ENCODE data around the gene LTB4R2.
A peak's percentile ranks its signal among the peaks of the same experiment; 100 is the strongest.

The LTB4R2 gene

GRCh38 chr14:24299255-24300191, 10.4 kb upstream of the LTB4R2 start, which contains the start of the genes DHRS1 and NOP9:
DHRS1 (minus strand) TSS chr14:24299780; CDS start chr14:24299106, 674 bp downstream.
NOP9 (plus strand) TSS chr14:24299850; CDS start chr14:24299955, 105 bp downstream.
- DNase-seq (ENCODE audit: low read depth): peak; percentile 84

GRCh38 chr14:24300326-24300980, 9.5 kb upstream of the LTB4R2 start:
- DNase-seq (ENCODE audit: low read depth): no peak

GRCh38 chr14:24304019-24304387, 5.9 kb upstream of the LTB4R2 start:
- DNase-seq (ENCODE audit: low read depth): no peak

- no peak for DNase-seq (ENCODE audit: low read depth)
These were observed 2.8 kb upstream of the LTB4R2 start for GRCh38 chr14:24307156-24307574.

GRCh38 chr14:24307575-24308341, 2.2 kb upstream of the LTB4R2 start, which contains the start of gene CIDEB:
CIDEB (minus strand) TSS chr14:24307977; CDS start chr14:24307858, 119 bp downstream.
- DNase-seq (ENCODE audit: low read depth): peak; percentile 67

- no peak for DNase-seq (ENCODE audit: low read depth)
These were observed 1.4 kb upstream of the LTB4R2 start for GRCh38 chr14:24308342-24309124.

- peak; percentile 17 for DNase-seq (ENCODE audit: low read depth)
These were observed 315 bp downstream of the LTB4R2 start for GRCh38 chr14:24310265-24310645.

GRCh38 chr14:24310646-24311604, 985 bp downstream of the LTB4R2 start, which contains the start of gene LTB4R:
LTB4R (plus strand) TSS chr14:24311502; CDS start chr14:24315652, 4,150 bp downstream.
- peak; percentile 79 for DNase-seq (ENCODE audit: low read depth)

- DNase-seq (ENCODE audit: low read depth): peak; percentile 26
These were observed 2.1 kb downstream of the LTB4R2 start for GRCh38 chr14:24311837-24312615.

GRCh38 chr14:24312736-24313507, 3.0 kb downstream of the LTB4R2 start:
- no peak for DNase-seq (ENCODE audit: low read depth)

GRCh38 chr14:24313913-24314312, 4.0 kb downstream of the LTB4R2 start:
- no peak for DNase-seq (ENCODE audit: low read depth)

GRCh38 chr14:24314377-24315193, 4.6 kb downstream of the LTB4R2 start:
- DNase-seq (ENCODE audit: low read depth): no peak

GRCh38 chr14:24315243-24315806, 5.4 kb downstream of the LTB4R2 start:
- no peak for DNase-seq (ENCODE audit: low read depth)

- DNase-seq (ENCODE audit: low read depth): no peak
These were observed 6.1 kb downstream of the LTB4R2 start for GRCh38 chr14:24315807-24316596.

- DNase-seq (ENCODE audit: low read depth): no peak
These were observed 6.6 kb downstream of the LTB4R2 start for GRCh38 chr14:24316597-24316950.

- peak; percentile 60 for DNase-seq (ENCODE audit: low read depth)
These were observed 7.4 kb downstream of the LTB4R2 start for GRCh38 chr14:24317141-24317928.
